ENCODE results near the gene EXOC2. TPM values are rescaled to one million over a fixed set of nuclear protein-coding genes. Genes with fewer than 3 reads are reported as not detected.

EXOC2 gene
- polyA plus RNA-seq, 1 donor (not counting 4 experiments of a cell fraction or from before 2014, with no cell fraction given) = 28.4 TPM

GRCh38 chr6:485655-486170 is 207.2 kb downstream of the EXOC2 start:
- Histone ChIP-seq H4K20me1 (ENCODE audit: control insufficient read depth, extremely low read depth, insufficient read depth, low read length) (no peaks in the 10 kb centered on the region), H3K36me3 (ENCODE audit: control insufficient read depth in 2 of 2, extremely low read depth in 1 of 2, insufficient read depth in 2 of 2, low read length in 2 of 2) (peaks cover 0 to 11% of the 10 kb centered on the region in 2 experiments), H2AFZ (ENCODE audit: control insufficient read depth, low read length) (no peak overlapping the region)

DNA sequence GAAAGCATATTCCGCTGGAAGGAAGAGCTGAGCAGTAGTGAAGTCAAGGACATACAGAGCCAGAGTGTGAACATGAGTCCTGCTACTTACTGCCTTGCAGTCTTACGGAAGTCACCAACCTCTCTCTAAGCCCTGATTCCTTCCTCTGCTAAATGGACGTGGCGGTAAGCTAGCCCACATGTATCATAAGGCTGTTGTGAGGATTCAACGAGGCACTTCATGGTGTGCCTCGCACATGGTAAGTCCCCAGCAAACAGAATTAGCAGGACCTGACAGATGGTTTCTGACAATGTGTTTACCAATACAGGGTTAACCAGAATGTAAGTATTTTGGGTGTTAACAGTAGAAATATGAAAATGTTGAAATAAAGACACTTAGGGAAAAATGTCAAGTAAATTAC is 208.2 kb downstream of the EXOC2 start:
- FAIRE-seq (no peak), DNase-seq (ENCODE audit: low read depth, low spot score) (no peak)
- dilution Hi-C loops (cut with MboI; ENCODE audit: extremely low pct_ligation_motif_present, low sequenced_read_pairs) = no loop called here
- H4K20me1 ChIP-seq (ENCODE audit: control insufficient read depth, extremely low read depth, insufficient read depth, low read length) = no peaks in the 10 kb centered on the region
- H3K4me3 ChIP-seq (ENCODE audit: control insufficient read depth in 2 of 3, extremely low read depth in 1 of 3, insufficient read depth in 2 of 3, low read depth in 1 of 3, low read length in 3 of 3) = no peak overlapping the region
- no peak overlapping the region for H3K9ac ChIP-seq (ENCODE audit: control insufficient read depth, extremely low read depth, insufficient read depth, low read length)
- no peaks in the 10 kb centered on the region for H3K9me1 ChIP-seq (ENCODE audit: control insufficient read depth, extremely low read depth, insufficient read depth, low read length)
- H3K9me3 ChIP-seq (ENCODE audit: control insufficient read depth, low read depth, low read length) = no peaks in the 10 kb centered on the region
- no peaks in the 10 kb centered on the region for H3K27me3 ChIP-seq (ENCODE audit: control insufficient read depth, extremely low read depth, insufficient read depth, low read length)
- H3K4me1 ChIP-seq (ENCODE audit: control insufficient read depth, extremely low read depth, insufficient read depth, low read length) = no peaks in the 10 kb centered on the region
- H3K27ac ChIP-seq (ENCODE audit: control insufficient read depth, insufficient read depth, low read length) = no peak overlapping the region
- H3K36me3 ChIP-seq (ENCODE audit: control insufficient read depth in 2 of 2, extremely low read depth in 1 of 2, insufficient read depth in 2 of 2, low read length in 2 of 2) = peaks cover 0 to 11% of the 10 kb centered on the region in 2 experiments
- H3K4me2 ChIP-seq (ENCODE audit: control insufficient read depth, extremely low read depth, insufficient read depth, low read depth, low read length) = no peak overlapping the region
- no peaks in the 10 kb centered on the region for H3K79me2 ChIP-seq (ENCODE audit: control insufficient read depth, insufficient read depth, low read length)
- TF ChIP-seq CTCF (optimal IDR thresholded peaks at IDR 0.05 in 1 of 3, IDR thresholded peaks at IDR 0.05 in 1 of 3, conservative IDR thresholded peaks at IDR 0.05 in 1 of 3; ENCODE audit: extremely low read depth in 1 of 3, insufficient read depth in 2 of 3, low read length in 3 of 3) (no peak), EZH2 (IDR thresholded peaks at IDR 0.05; ENCODE audit: low read length) (no peak)
- no peak overlapping the region for H2AFZ ChIP-seq (ENCODE audit: control insufficient read depth, low read length)

More at GRCh38 chr6:485655-486170, 207.2 kb downstream of the EXOC2 start:
- Histone ChIP-seq H3K27me3 (ENCODE audit: control insufficient read depth, extremely low read depth, insufficient read depth, low read length) (no peaks in the 10 kb centered on the region), H3K4me1 (ENCODE audit: control insufficient read depth, extremely low read depth, insufficient read depth, low read length) (no peaks in the 10 kb centered on the region), H3K4me2 (ENCODE audit: control insufficient read depth, extremely low read depth, insufficient read depth, low read depth, low read length) (no peak overlapping the region), H3K9me1 (ENCODE audit: control insufficient read depth, extremely low read depth, insufficient read depth, low read length) (no peaks in the 10 kb centered on the region), H3K79me2 (ENCODE audit: control insufficient read depth, insufficient read depth, low read length) (no peaks in the 10 kb centered on the region), H3K9ac (ENCODE audit: control insufficient read depth, extremely low read depth, insufficient read depth, low read length) (no peak overlapping the region), H3K27ac (ENCODE audit: control insufficient read depth, insufficient read depth, low read length) (no peak overlapping the region), H3K9me3 (ENCODE audit: control insufficient read depth, low read depth, low read length) (no peaks in the 10 kb centered on the region), H3K4me3 (ENCODE audit: control insufficient read depth in 2 of 3, extremely low read depth in 1 of 3, insufficient read depth in 2 of 3, low read depth in 1 of 3, low read length in 3 of 3) (no peak overlapping the region)
- no peak for TF ChIP-seq CTCF (optimal IDR thresholded peaks at IDR 0.05 in 1 of 3, IDR thresholded peaks at IDR 0.05 in 1 of 3, conservative IDR thresholded peaks at IDR 0.05 in 1 of 3; ENCODE audit: extremely low read depth in 1 of 3, insufficient read depth in 2 of 3, low read length in 3 of 3)
- TF ChIP-seq EZH2 (IDR thresholded peaks at IDR 0.05; ENCODE audit: low read length) = no peak
- DNase-seq (ENCODE audit: low read depth, low spot score) (no peak), FAIRE-seq (no peak)
- dilution Hi-C loops (cut with MboI; ENCODE audit: extremely low pct_ligation_motif_present, low sequenced_read_pairs) = no loop called here

All from keratinocyte (primary cell).